ENCODE measurements around the gene DDX27. TPM values are rescaled to one million over a fixed set of nuclear protein-coding genes. Genes with fewer than 3 reads are reported as not detected.

Gene DDX27
- total and polyA plus RNA-seq, 2 of the 13 experiments (the other 11 are each of a cell fraction or from before 2014, with no cell fraction given) = 42.6 to 72.8 TPM

DNA sequence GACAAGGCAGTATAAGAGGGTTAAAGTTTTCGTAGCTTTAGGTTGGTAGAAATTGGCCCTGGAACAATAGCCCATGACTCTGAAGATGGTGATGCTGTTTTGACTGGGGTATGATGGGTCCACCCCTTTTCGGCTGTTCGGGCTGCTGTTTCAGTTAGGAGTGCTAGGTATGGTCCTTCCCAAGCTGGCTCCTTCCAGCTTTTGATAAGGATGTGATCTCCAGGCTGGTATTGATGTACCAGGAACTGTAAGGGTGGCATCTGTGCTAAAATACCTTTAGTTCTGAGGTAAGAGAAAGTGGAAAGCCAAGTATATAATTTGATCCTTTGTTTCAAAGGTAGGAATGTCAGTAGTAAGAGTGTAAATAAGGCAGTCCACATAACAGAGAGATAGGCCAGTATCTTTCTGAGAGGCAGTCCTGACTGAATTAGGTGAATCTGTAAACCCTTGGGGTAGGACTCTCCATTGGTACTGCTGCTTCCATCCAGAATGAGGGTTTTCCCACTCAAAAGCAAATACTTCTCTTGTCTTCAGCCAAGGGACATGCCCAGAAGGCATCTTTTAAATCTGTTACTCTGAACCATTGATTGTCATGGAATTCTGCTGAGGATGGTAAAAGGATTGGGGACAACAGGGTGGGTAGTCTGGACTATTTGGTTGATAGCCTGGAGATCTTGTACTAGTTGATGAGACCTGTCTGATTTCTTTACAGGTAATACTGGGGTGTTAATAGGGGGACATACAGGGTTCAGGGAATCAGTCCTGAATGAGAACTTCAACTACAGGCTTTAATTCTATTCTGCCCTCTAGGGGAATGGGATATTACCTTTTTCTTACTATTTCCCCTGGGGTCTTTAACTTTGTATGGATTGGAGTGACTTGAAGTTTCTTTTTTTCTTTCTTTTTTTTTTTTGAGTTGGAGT, 64.7 kb downstream of the DDX27 start (continued):
- TF ChIP-seq TFDP1 (CRISPR knock-in tag; IDR thresholded peaks at IDR 0.05; ENCODE audit: borderline replicate concordance) (no peak), ZNF75D (CRISPR knock-in tag; IDR thresholded peaks at IDR 0.05; ENCODE audit: borderline replicate concordance) (no peak), RAD21 (CRISPR knock-in tag; IDR thresholded peaks at IDR 0.05) (no peak; the same call in 1 of the 2 replicates), HOXA5 (CRISPR knock-in tag; IDR thresholded peaks at IDR 0.05) (no peak), ZC3H13 (CRISPR knock-in tag; IDR thresholded peaks at IDR 0.05) (no peak), SP2 (CRISPR knock-in tag; IDR thresholded peaks at IDR 0.05) (no peak), ZNF720 (CRISPR knock-in tag; IDR thresholded peaks at IDR 0.05) (no peak), ZNF790 (CRISPR knock-in tag; IDR thresholded peaks at IDR 0.05; ENCODE audit: borderline replicate concordance) (no peak), ZBTB7B (CRISPR knock-in tag; IDR thresholded peaks at IDR 0.05) (no peak), HOXA9 (CRISPR knock-in tag; IDR thresholded peaks at IDR 0.05; ENCODE audit: borderline replicate concordance) (no peak), ZNF33B (CRISPR knock-in tag; IDR thresholded peaks at IDR 0.05) (no peak), ZNF646 (CRISPR knock-in tag; IDR thresholded peaks at IDR 0.05) (no peak)
- TF ChIP-seq, protein P1, sequence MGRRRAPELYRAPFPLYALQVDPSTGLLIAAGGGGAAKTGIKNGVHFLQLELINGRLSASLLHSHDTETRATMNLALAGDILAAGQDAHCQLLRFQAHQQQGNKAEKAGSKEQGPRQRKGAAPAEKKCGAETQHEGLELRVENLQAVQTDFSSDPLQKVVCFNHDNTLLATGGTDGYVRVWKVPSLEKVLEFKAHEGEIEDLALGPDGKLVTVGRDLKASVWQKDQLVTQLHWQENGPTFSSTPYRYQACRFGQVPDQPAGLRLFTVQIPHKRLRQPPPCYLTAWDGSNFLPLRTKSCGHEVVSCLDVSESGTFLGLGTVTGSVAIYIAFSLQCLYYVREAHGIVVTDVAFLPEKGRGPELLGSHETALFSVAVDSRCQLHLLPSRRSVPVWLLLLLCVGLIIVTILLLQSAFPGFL (CRISPR knock-in tag; IDR thresholded peaks at IDR 0.05) = no peak
- TF ChIP-seq, protein P2, sequence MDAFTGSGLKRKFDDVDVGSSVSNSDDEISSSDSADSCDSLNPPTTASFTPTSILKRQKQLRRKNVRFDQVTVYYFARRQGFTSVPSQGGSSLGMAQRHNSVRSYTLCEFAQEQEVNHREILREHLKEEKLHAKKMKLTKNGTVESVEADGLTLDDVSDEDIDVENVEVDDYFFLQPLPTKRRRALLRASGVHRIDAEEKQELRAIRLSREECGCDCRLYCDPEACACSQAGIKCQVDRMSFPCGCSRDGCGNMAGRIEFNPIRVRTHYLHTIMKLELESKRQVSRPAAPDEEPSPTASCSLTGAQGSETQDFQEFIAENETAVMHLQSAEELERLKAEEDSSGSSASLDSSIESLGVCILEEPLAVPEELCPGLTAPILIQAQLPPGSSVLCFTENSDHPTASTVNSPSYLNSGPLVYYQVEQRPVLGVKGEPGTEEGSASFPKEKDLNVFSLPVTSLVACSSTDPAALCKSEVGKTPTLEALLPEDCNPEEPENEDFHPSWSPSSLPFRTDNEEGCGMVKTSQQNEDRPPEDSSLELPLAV (CRISPR knock-in tag; conservative IDR thresholded peaks at IDR 0.05; ENCODE audit: low read depth) = no peak
- TF ChIP-seq, protein P3, sequence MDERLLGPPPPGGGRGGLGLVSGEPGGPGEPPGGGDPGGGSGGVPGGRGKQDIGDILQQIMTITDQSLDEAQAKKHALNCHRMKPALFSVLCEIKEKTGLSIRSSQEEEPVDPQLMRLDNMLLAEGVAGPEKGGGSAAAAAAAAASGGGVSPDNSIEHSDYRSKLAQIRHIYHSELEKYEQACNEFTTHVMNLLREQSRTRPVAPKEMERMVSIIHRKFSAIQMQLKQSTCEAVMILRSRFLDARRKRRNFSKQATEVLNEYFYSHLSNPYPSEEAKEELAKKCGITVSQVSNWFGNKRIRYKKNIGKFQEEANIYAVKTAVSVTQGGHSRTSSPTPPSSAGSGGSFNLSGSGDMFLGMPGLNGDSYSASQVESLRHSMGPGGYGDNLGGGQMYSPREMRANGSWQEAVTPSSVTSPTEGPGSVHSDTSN (CRISPR knock-in tag; IDR thresholded peaks at IDR 0.05) = no peak
